ENCODE measurements around the gene KANSL1L. TPM values are rescaled to one million over a fixed set of nuclear protein-coding genes. Genes with fewer than 3 reads are reported as not detected.

Gene KANSL1L
- total and polyA plus RNA-seq, 9 of the 15 experiments (the other 6 are each of a cell fraction or from before 2014, with no cell fraction given), result 1.3 to 6.7 (median 2.4) TPM

- Histone ChIP-seq H3K36me3 (ENCODE audit: control insufficient read depth, insufficient read depth, low read length) (no peaks in the 10 kb centered on the region), H3K79me2 (ENCODE audit: control insufficient read depth, insufficient read depth, low read length) (peaks cover 14% of the 10 kb centered on the region; the same call in 2 of the 3 replicates), H3K9ac (ENCODE audit: insufficient read depth in 1 of 2, low read depth in 2 of 2, low read length in 2 of 2) (peak overlapping the region; percentile 62 to 89; a peak in 2 of 4 replicates), H2AFZ (ENCODE audit: low read depth, low read length) (peak overlapping the region; percentile 87), H3K9me3 (replicated peaks; ENCODE audit: control insufficient read depth, insufficient read depth, low read depth, low read length) (no peaks in the 10 kb centered on the region), H4K20me1 (replicated peaks; ENCODE audit: control insufficient read depth, insufficient read depth, low read length) (no peaks in the 10 kb centered on the region), H3K27me3 (ENCODE audit: control insufficient read depth in 2 of 2, insufficient read depth in 2 of 2, low read length in 2 of 2) (no peaks in the 10 kb centered on the region), H3K27ac (ENCODE audit: extremely low read depth, low read depth, low read length) (no peak overlapping the region), H3K4me3 (peak overlapping the region; percentile 72), H3K9me1 (ENCODE audit: control insufficient read depth, insufficient read depth, low read length) (no peaks in the 10 kb centered on the region), H3K4me2 (ENCODE audit: insufficient read depth, low read length) (peak overlapping the region; percentile 68), H3K4me1 (replicated peaks in 1 of 2; ENCODE audit: control insufficient read depth in 2 of 2, insufficient read depth in 2 of 2, low read length in 2 of 2) (no peaks in the 10 kb centered on the region)
- DNase-seq (ENCODE audit: extremely low read depth in 1 of 4, low spot score in 3 of 4) (no peak), FAIRE-seq (no peak), ATAC-seq (no peak)
- ChIA-PET CTCF (ENCODE audit: low intra/inter-chr PET ratio) (interaction anchor here (0.7 kb wide), 1 partner anchor 709 kb away, joined by 3 read pairs; no protein-coding TSS in a partner anchor), POLR2A (no interaction called here)
- BruUV-seq (replicated peaks), result TSS peak; percentile 75
- in situ Hi-C loops (cut with MboI) (no loop called here), intact Hi-C loops (cut with micrococcal nuclease) (loop anchor here (5.0 kb wide), 2 partner anchors 100 to 185 kb away; no protein-coding TSS in a partner anchor)
- WGBS (ENCODE audit: insufficient coverage, low coverage, missing lambda C conversion rate), result 8% methylated on average over 6 of the region's 8 CpGs
- TF ChIP-seq EGR1 (conservative IDR thresholded peaks at IDR 0.05) (peak; percentile 33), ZBTB2 (IDR thresholded peaks at IDR 0.05) (no peak)
Observed at GRCh38 chr2:210172219-210172575, 988 bp upstream of the KANSL1L start.

Measured in K562 (cell line).